AG09319 (cell line): ENCODE measurements around the gene ALOX15.

Source experiments
- DNase-seq: peaks from one replicate; pipeline ENCODE4 v3.0.0-alpha.2; 2010; ENCODE audit warnings: low read depth; ENCODE audit errors: extremely low read depth
- TF ChIP-seq, protein P1 (sequence below): IDR thresholded peaks from 2 replicates; pipeline ENCODE4 v1.5.1; 2011; ENCODE audit warnings: low read depth, mild to moderate bottlenecking, inconsistent platforms, low read length, moderate library complexity

ALOX15 gene

DNA sequence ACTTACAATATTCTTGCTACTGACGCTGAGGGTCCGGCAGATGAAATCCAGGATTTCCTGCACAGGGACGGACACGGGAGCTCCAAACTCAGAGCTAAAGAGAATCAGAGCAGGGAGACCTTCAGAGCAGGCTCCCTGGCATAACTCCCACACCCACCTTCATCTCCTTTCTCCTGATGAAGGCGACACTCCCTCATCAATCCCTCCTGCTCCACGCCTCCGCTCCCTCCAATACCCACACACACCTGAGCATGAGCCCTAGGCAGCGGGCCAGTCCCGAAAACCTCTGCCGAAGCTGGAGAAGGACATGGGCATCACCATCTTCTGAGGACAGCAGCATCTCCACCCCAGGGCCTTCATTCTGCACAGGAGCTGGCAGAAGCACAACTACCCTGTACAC is 34.3 kb upstream of the ALOX15 start:
- TF ChIP-seq, protein P1, sequence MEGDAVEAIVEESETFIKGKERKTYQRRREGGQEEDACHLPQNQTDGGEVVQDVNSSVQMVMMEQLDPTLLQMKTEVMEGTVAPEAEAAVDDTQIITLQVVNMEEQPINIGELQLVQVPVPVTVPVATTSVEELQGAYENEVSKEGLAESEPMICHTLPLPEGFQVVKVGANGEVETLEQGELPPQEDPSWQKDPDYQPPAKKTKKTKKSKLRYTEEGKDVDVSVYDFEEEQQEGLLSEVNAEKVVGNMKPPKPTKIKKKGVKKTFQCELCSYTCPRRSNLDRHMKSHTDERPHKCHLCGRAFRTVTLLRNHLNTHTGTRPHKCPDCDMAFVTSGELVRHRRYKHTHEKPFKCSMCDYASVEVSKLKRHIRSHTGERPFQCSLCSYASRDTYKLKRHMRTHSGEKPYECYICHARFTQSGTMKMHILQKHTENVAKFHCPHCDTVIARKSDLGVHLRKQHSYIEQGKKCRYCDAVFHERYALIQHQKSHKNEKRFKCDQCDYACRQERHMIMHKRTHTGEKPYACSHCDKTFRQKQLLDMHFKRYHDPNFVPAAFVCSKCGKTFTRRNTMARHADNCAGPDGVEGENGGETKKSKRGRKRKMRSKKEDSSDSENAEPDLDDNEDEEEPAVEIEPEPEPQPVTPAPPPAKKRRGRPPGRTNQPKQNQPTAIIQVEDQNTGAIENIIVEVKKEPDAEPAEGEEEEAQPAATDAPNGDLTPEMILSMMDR, result no peak
- no peak for DNase-seq

DNA sequence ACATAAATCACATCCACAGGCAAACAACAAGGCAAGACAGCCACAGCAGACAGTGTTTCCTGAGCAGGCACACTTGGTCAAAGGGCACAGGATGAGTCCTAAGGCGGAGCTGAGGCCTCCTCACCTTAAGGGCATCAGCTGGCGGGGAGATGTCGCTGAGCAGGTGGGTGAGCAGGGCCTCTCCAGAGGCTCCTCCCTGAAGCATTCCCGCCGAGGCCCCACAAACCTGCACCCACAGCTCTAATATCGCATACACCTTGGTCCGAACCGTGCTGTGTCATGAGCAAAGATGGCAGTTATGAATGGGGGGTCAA is 33.2 kb upstream of the ALOX15 start:
- no peak for DNase-seq

DNA sequence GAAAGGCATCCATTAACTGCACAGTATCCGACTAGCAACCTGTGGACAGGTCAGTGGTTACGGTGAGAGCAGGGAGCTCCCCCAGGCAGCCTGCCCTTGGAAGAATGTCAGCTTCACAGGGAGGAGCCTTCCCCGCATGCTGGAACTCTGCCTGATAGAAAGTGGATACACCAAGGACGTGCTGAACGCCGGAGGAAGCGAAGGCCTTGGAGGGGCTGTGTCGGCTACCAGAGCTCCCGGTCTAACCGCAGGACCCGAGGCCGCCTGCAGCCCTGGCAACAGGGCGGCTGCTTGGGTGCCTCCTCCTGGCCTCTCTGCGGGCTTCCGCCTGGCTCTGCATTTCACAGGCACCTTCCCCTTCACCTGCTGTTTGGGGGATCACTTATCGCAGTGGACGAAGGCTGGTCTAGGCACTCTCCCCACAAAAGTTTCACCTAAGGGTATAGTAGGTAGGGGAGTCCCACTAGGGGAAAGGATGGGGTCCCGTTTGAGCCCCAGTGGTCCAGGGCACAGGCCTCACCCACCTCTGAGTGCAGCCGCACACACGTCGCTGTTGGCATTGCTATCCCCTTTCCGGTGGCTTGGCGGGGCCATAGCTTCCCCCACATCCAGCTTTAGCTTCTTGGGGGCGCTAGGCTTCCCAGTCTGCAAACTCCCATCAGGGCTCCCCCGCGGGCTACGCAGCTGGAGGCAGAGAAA is 32.7 kb upstream of the ALOX15 start:
- TF ChIP-seq, protein P1, result no peak
- no peak for DNase-seq

More for the DNA sequence above, 33.2 kb upstream of the ALOX15 start:
- TF ChIP-seq, protein P1, result no peak

- TF ChIP-seq, protein P1, result no peak
- DNase-seq, result no peak
These were observed 31.7 kb upstream of the ALOX15 start for GRCh38 chr17:4673169-4673568.

- TF ChIP-seq, protein P1, result no peak
- DNase-seq, result no peak
These were observed 31.3 kb upstream of the ALOX15 start for GRCh38 chr17:4672751-4673150.

DNA sequence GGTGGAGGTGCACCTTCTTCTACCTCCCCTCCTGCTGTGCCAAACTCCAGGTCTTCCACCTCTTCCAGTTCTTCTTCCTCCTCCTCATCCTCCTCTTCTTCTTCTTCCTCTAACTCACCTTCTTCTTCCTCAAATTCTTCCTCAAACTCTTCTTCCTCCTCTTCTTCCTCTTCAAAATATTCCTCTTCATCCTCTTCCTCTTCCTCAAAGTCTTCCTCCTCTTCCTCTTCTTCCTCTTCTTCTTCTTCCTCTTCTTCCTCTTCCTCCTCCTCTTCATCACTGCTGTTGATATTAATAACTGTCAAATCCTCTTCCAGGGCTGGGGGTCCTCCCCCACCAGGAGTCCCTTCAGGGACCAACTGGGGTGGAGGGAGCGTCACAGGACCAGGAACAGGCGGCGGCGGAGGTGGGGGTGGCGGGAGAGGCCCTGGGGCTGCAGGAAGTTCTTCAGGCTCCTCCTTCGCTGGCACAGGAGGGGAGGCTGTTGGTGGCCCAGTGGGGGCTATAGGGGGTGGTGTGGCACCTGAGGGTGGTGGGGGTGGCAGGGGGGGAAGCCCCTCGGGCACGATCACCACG is 30.7 kb upstream of the ALOX15 start:
- TF ChIP-seq, protein P1, result no peak
- no peak for DNase-seq

GRCh38 chr17:4667166-4667565 is 25.7 kb upstream of the ALOX15 start:
- DNase-seq, result no peak
- TF ChIP-seq, protein P1, result no peak
